Tongue (tissue), 2 donors: ENCODE data around the gene TRIOBP. TPM values are rescaled to one million over a fixed set of nuclear protein-coding genes. Genes with fewer than 3 reads are reported as not detected.

ENCODE experiments used
- DNase-seq: peaks from one replicate; pipeline ENCODE4 v3.0.0-alpha.2; 2015
- total RNA-seq: library from RNA; depleted of rRNA; stranded (reverse); fragments of >200 nt; gene quantifications from one replicate; pipeline ENCODE4 v1.2.3, GENCODE V29; 2014

TRIOBP gene
- total RNA-seq, 1 donor from 2014 or later = 87.7 TPM

GRCh38 chr22:37749831-37750595 is 53.2 kb downstream of the TRIOBP start:
- DNase-seq = no peak

GRCh38 chr22:37750596-37751162 is 53.8 kb downstream of the TRIOBP start:
- no peak for DNase-seq

- no peak for DNase-seq
Measured at GRCh38 chr22:37751449-37752188, 54.8 kb downstream of the TRIOBP start.

GRCh38 chr22:37752189-37753087 is 55.6 kb downstream of the TRIOBP start:
- DNase-seq = peak; percentile 95

- no peak for DNase-seq
Measured at GRCh38 chr22:37753746-37754145, 56.9 kb downstream of the TRIOBP start.

GRCh38 chr22:37757663-37758062 is 60.8 kb downstream of the TRIOBP start:
- DNase-seq = no peak

GRCh38 chr22:37758694-37759093 is 61.8 kb downstream of the TRIOBP start:
- no peak for DNase-seq

GRCh38 chr22:37759281-37759680 is 62.4 kb downstream of the TRIOBP start:
- DNase-seq = no peak

- DNase-seq = no peak
Measured at GRCh38 chr22:37760152-37760551, 63.3 kb downstream of the TRIOBP start.

- DNase-seq = no peak
Measured at GRCh38 chr22:37762389-37762836, 65.6 kb downstream of the TRIOBP start.

GRCh38 chr22:37763012-37763411 is 66.2 kb downstream of the TRIOBP start:
- DNase-seq = no peak

- DNase-seq = no peak
Measured at GRCh38 chr22:37763652-37764051, 66.8 kb downstream of the TRIOBP start.

- DNase-seq = no peak
Measured at GRCh38 chr22:37764622-37765021, 67.8 kb downstream of the TRIOBP start.

GRCh38 chr22:37765498-37765897 is 68.7 kb downstream of the TRIOBP start:
- no peak for DNase-seq

GRCh38 chr22:37765953-37766576 is 69.2 kb downstream of the TRIOBP start:
- no peak for DNase-seq

GRCh38 chr22:37768273-37768672 is 71.4 kb downstream of the TRIOBP start:
- DNase-seq = no peak

- DNase-seq = no peak
Measured at GRCh38 chr22:37769056-37769455, 72.2 kb downstream of the TRIOBP start.

- DNase-seq = no peak
Measured at GRCh38 chr22:37771081-37771480, 74.2 kb downstream of the TRIOBP start.

GRCh38 chr22:37771702-37772427 is 75.0 kb downstream of the TRIOBP start:
- no peak for DNase-seq

- DNase-seq = no peak
Measured at GRCh38 chr22:37774728-37775127, 77.9 kb downstream of the TRIOBP start.
